Neural progenitor cell (in vitro differentiated cells): ENCODE measurements around the gene MYO9B. TPM values are rescaled to one million over a fixed set of nuclear protein-coding genes. Genes with fewer than 3 reads are reported as not detected.

Experiments used
- DNase-seq: peaks from one replicate; pipeline ENCODE4 v3.0.0-alpha.2; 2016; ENCODE audit warnings: low spot score
- H2AFZ ChIP-seq: fragments of 200-600 bp; sonication (generic); replicated peaks from 2 replicates; pipeline ENCODE4 v1.6.1; 2016; ENCODE audit warnings: antibody characterized with exemption
- H3F3A ChIP-seq: fragments of 200-600 bp; sonication (generic); 2 replicates; pipeline ENCODE4 v1.6.1; 2016; ENCODE audit warnings: antibody characterized with exemption, low read depth
- H3K27ac ChIP-seq: fragments of 200-600 bp; sonication (generic); 2 replicates; pipeline ENCODE4 v1.5.1; 2016; ENCODE audit warnings: mild to moderate bottlenecking
- H3K27me3 ChIP-seq: fragments of 200-600 bp; sonication (generic); 2 replicates; pipeline ENCODE4 v1.6.1; 2016; ENCODE audit warnings: mild to moderate bottlenecking, moderate library complexity
- H3K36me3 ChIP-seq: fragments of 200-600 bp; sonication (generic); 2 replicates; pipeline ENCODE4 v1.5.1; 2016
- H3K4me1 ChIP-seq: fragments of 200-600 bp; sonication (generic); 2 replicates; pipeline ENCODE4 v1.6.1; 2016; ENCODE audit warnings: mixed run types
- H3K4me2 ChIP-seq: fragments of 200-600 bp; sonication (generic); 2 replicates; pipeline ENCODE4 v1.6.1; 2016
- H3K4me3 ChIP-seq: fragments of 200-600 bp; sonication (generic); 2 replicates; pipeline ENCODE4 v1.5.1; 2016
- H3K79me2 ChIP-seq: fragments of 200-600 bp; sonication (generic); 2 replicates; pipeline ENCODE4 v1.6.1; 2016; ENCODE audit warnings: low read depth
- H3K9ac ChIP-seq: fragments of 200-600 bp; sonication (generic); 2 replicates; pipeline ENCODE4 v1.6.1; 2016
- H3K9me3 ChIP-seq: fragments of 200-600 bp; sonication (generic); 2 replicates; pipeline ENCODE4 v1.5.1; 2016; ENCODE audit warnings: low read depth
- H4K20me1 ChIP-seq: fragments of 200-600 bp; sonication (generic); 2 replicates; pipeline ENCODE4 v1.6.1; 2016; ENCODE audit warnings: low read depth
- H3K27ac Mint-ChIP-seq: 3 replicates; pipeline ENCODE4 v1.8.0; 2021; ENCODE audit warnings: mixed read lengths
- H3K27me3 Mint-ChIP-seq: 2 replicates; pipeline ENCODE4 v1.8.0; 2022; ENCODE audit warnings: low read depth, mild to moderate bottlenecking, inconsistent platforms, moderate library complexity, mixed read lengths; ENCODE audit not compliant: insufficient read depth
- H3K36me3 Mint-ChIP-seq: 3 replicates; pipeline ENCODE4 v1.8.0; 2021; ENCODE audit warnings: mixed read lengths
- H3K4me1 Mint-ChIP-seq: 3 replicates; pipeline ENCODE4 v1.8.0; 2021; ENCODE audit warnings: mixed read lengths
- H3K4me3 Mint-ChIP-seq: 3 replicates; pipeline ENCODE4 v1.8.0; 2021; ENCODE audit warnings: mild to moderate bottlenecking, moderate library complexity, mixed read lengths
- H3K9me3 Mint-ChIP-seq: 3 replicates; pipeline ENCODE4 v1.8.0; 2020; ENCODE audit warnings: mixed read lengths
- EZH2 ChIP-seq: fragments of 200-600 bp; sonication (generic); IDR thresholded peaks from 2 replicates; pipeline ENCODE4 v1.6.1; 2017; ENCODE audit warnings: antibody characterized with exemption, mild to moderate bottlenecking, moderate library complexity
- EZH2phosphoT487 ChIP-seq: fragments of 200-600 bp; sonication (generic); IDR thresholded peaks from 2 replicates; pipeline ENCODE4 v1.6.1; 2017; ENCODE audit warnings: antibody characterized with exemption
- total RNA-seq: library from RNA; depleted of rRNA; stranded (reverse); fragments of >200 nt; gene quantifications from 2 replicates; pipeline ENCODE4 v1.2.3, GENCODE V29; 2015; ENCODE audit warnings: low replicate concordance
- TF ChIP-seq, protein P1 (sequence below): fragments of 200-600 bp; sonication (generic); IDR thresholded peaks from 2 replicates; pipeline ENCODE4 v1.5.1; 2017; ENCODE audit warnings: antibody characterized with exemption, mild to moderate bottlenecking

The MYO9B gene
- total RNA-seq, 1 donor from 2014 or later = 38.5 TPM

DNA sequence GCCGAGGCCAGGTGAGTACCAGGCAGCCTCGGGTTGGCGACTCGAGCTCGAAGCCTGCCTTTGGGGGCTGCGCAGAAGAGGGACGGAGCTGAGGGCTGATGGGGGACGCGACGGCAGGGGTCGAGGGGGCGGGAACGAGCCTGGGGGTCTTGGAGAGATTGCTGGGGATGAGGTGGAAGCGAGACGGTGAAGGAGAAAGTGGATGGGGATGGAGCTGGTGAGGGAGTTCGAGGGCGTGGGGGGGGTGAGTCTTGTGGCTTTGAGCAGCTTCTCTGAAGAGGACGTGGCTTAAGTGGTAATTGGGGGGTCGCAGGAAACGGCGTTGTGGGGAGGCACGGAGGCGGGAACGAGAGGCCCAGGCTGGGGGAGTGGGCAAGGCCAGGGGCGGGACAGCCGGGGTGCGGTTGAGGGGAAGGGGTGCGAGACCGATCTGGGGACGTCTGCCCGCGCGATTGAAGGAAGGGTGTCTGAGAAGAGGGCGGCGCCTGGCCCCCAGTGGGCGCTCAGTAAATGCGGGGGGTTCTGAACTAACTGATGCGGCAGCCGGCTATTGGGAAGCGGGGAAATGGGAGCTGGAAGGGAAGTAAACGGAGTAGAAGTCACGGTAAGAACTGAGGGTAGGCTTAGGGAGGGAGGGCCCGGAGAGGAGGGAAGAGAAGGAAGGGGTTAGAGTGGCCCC lies 426 bp downstream of the MYO9B start:
- Mint-ChIP-seq H3K4me3 (peak overlapping the region; percentile 98), H3K9me3 (no peaks in the 10 kb centered on the region), H3K4me1 (peaks cover 50% of the 10 kb centered on the region), H3K27ac (peak overlapping the region; percentile 73), H3K27me3 (peaks cover 6% of the 10 kb centered on the region), H3K36me3 (peaks cover 11% of the 10 kb centered on the region)
- DNase-seq = peak; percentile 56
- no peaks in the 10 kb centered on the region for H3K9me3 ChIP-seq
- no peaks in the 10 kb centered on the region for H3K36me3 ChIP-seq
- peaks cover 69% of the 10 kb centered on the region for H3K79me2 ChIP-seq
- TF ChIP-seq EZH2 (no peak), EZH2phosphoT487 (no peak)
- TF ChIP-seq, protein P1, sequence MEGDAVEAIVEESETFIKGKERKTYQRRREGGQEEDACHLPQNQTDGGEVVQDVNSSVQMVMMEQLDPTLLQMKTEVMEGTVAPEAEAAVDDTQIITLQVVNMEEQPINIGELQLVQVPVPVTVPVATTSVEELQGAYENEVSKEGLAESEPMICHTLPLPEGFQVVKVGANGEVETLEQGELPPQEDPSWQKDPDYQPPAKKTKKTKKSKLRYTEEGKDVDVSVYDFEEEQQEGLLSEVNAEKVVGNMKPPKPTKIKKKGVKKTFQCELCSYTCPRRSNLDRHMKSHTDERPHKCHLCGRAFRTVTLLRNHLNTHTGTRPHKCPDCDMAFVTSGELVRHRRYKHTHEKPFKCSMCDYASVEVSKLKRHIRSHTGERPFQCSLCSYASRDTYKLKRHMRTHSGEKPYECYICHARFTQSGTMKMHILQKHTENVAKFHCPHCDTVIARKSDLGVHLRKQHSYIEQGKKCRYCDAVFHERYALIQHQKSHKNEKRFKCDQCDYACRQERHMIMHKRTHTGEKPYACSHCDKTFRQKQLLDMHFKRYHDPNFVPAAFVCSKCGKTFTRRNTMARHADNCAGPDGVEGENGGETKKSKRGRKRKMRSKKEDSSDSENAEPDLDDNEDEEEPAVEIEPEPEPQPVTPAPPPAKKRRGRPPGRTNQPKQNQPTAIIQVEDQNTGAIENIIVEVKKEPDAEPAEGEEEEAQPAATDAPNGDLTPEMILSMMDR = no peak
- no peak overlapping the region for H3K27ac ChIP-seq
- peaks cover 8% of the 10 kb centered on the region for H3K27me3 ChIP-seq
- H3K4me1 ChIP-seq = peaks cover 26% of the 10 kb centered on the region
- H3K9ac ChIP-seq = peak overlapping the region; percentile 45
- H4K20me1 ChIP-seq = peaks cover 71% of the 10 kb centered on the region
- H3K4me3 ChIP-seq = peak overlapping the region; percentile 65
- H3F3A ChIP-seq = peaks cover 17% of the 10 kb centered on the region
- H3K4me2 ChIP-seq = peak overlapping the region; percentile 79
- H2AFZ ChIP-seq = peak overlapping the region; percentile 42

DNA sequence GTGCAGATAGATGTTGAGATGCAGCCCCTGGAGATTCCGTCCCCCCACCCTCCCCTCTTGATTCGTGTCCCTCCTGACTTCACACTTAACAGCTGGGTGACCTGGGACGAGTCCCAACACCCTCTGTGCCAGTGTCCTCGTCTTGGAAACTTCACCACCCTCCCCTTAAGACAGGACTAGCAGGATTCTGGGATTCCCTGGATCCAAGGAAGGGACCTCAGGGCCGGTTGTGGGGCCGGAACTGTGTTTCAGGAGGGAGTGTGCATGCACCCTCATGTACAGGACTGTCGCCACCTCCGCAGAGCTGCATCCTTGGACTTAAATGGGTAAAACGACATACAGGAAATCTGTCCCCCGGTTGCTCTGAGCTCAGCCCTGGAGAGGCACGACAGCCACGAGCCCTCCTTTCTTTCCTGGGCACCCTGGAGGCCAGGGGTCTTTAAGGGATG lies 990 bp downstream of the MYO9B start:
- Histone ChIP-seq H2AFZ (no peak overlapping the region), H3K79me2 (peaks cover 72% of the 10 kb centered on the region), H3K9ac (no peak overlapping the region), H3K9me3 (no peaks in the 10 kb centered on the region), H3F3A (peaks cover 17% of the 10 kb centered on the region), H3K36me3 (no peaks in the 10 kb centered on the region), H3K4me2 (peak overlapping the region; percentile 79), H4K20me1 (peaks cover 74% of the 10 kb centered on the region), H3K27ac (no peak overlapping the region), H3K4me3 (peak overlapping the region; percentile 65), H3K27me3 (peaks cover 8% of the 10 kb centered on the region), H3K4me1 (peaks cover 26% of the 10 kb centered on the region)
- peaks cover 11% of the 10 kb centered on the region for H3K36me3 Mint-ChIP-seq
- peak; percentile 29 for DNase-seq
- TF ChIP-seq EZH2 (no peak), EZH2phosphoT487 (no peak)
- TF ChIP-seq, protein P1 = no peak
- H3K4me3 Mint-ChIP-seq = peak overlapping the region; percentile 98
- peaks cover 48% of the 10 kb centered on the region for H3K4me1 Mint-ChIP-seq
- H3K9me3 Mint-ChIP-seq = no peaks in the 10 kb centered on the region
- peak overlapping the region; percentile 69 for H3K27ac Mint-ChIP-seq
- H3K27me3 Mint-ChIP-seq = peaks cover 6% of the 10 kb centered on the region

DNA sequence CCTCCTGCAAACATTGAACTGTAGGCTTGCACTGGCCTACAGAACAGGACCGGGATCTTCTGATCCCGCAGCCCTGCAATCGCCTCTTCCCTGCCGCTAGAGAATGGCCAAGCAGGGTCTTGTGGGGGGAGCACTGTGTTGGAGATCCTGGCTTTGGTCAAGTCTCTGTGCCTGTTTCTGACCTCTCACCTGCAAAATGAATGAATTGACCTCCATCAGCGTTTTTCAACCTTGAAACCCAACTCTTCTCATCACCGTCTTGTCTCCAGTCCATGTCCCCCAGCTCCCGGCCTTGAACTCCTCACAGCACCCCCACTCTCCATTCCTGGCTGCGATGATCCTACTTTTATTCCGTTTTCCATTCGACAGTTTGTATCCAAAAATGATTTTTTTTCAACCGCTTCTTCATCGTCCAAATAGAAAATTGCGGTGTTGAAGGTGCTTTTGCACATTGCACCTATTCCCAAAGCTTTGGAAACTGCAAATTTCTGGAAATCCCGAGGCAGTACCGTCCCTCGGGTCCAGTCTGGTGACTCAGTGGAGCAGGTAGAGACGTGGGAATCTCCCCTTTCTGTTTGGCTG lies 2.0 kb downstream of the MYO9B start:
- Histone ChIP-seq H3K27ac (no peak overlapping the region), H3K4me2 (no peak overlapping the region), H3K9me3 (no peaks in the 10 kb centered on the region), H3K79me2 (peaks cover 78% of the 10 kb centered on the region), H3K4me1 (peaks cover 26% of the 10 kb centered on the region), H3K4me3 (no peak overlapping the region), H3K27me3 (peaks cover 8% of the 10 kb centered on the region), H4K20me1 (peaks cover 84% of the 10 kb centered on the region), H3K36me3 (no peaks in the 10 kb centered on the region), H2AFZ (no peak overlapping the region), H3K9ac (no peak overlapping the region), H3F3A (peaks cover 17% of the 10 kb centered on the region)
- TF ChIP-seq, protein P1 = no peak
- TF ChIP-seq EZH2phosphoT487 (no peak), EZH2 (no peak)
- H3K27me3 Mint-ChIP-seq = peaks cover 6% of the 10 kb centered on the region
- H3K36me3 Mint-ChIP-seq = peaks cover 13% of the 10 kb centered on the region
- H3K9me3 Mint-ChIP-seq = no peaks in the 10 kb centered on the region
- H3K27ac Mint-ChIP-seq = no peak overlapping the region
- H3K4me3 Mint-ChIP-seq = peak overlapping the region; percentile 98
- H3K4me1 Mint-ChIP-seq = peaks cover 56% of the 10 kb centered on the region
- no peak for DNase-seq
